HCEC 1CT (cell line): ENCODE measurements around the gene BACE1-AS.
"Not testable (repeated sequence)": the region's sequence is repeated elsewhere in the genome, so short reads cannot be mapped to it uniquely, and the experiment has no call there.

Source experiments
- DNase-seq: peaks from one replicate; pipeline ENCODE4 v3.0.0-alpha.2; 2017

The BACE1-AS gene

DNA sequence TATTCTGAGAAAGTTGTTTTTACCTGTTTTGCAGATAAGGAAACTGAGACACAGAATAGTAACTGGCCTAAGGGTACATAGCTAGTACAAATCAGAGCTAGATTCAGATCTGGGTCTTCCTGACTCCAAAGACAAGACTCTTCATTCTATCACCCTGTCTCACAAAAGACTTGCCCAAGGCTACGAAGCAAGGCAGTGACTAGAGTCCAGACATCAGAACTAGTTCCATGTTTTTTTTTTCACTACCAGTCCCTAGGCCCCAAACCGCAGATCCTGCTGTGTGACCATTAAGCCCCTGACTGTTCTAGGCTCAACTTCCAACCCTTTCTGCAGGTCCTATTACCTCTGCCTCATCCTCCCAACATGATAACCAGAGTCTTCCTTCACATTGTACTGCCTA, 1.5 kb downstream of the BACE1-AS start:
- DNase-seq, result no peak

DNA sequence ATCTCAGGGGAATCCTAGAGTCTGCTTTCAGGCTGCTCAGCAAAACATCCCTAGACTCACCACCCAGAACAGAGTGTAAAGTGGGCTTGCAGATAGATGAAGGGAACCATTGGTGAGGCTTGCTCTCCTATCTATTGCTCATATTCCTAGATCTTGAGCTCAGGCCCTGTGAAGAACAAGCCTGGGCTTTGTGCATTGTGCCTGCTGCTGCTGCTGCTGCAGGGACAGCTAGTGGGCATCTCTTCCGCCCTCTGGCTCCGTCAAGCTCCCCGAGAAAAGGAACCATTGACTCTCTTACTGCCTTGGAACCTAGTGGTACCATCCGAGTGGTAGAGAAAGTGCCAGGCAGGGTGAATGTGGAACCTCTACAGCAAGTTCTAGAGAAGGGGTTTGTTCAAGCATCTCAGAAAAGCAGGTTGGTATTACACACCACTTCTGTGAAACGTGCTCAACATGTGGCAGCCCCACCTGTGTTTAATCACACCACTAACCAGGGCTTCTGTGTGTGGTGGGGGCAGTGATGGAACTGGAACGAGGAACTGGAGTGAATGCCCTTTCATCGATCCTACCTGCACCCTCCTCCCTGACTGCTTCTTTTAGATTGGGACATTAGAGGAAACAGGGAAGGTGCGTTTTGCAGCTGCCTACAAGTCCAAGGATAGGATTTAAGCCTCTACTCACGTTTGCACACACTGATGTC, 4.4 kb downstream of the BACE1-AS start:
- no peak for DNase-seq

DNA sequence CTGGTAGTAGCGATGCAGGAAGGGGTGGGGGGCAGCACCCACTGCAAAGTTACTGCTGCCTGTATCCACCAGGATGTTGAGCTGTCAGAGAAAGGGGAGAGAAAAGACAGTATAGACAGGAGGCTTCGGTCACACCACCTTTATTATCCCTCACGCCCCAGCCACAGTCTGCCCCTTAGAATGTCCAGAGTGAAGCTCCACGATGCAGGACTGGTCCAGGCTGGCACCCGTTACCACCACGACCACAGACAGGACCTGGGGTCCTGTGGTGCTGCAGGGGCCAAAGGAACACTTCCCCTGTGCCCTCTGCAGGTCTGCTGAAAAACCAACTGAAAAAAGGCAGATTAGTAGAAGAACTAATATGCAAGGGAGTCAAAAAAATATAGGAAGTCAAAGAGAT, 5.7 kb downstream of the BACE1-AS start:
- DNase-seq, result no peak

DNA sequence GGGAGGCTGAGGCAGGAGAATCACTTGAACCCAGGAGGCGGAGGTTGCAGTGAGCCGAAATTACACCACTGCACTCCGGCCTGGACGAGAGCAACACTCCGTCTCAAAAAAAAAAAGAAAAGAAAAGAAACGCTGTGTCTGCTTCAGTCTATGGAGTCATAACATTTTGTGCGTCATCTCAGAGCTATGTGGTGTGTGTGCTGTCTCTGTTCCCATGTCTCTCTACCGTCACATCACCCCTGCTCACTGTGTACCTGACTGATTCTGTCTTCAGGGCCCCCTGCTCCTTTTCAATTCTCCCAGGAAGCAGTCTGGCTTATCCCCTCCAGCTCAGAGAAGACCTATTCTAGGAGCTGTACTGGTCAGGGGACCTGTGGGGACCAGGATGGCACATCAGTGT, 7.0 kb downstream of the BACE1-AS start:
- DNase-seq, result no peak

DNA sequence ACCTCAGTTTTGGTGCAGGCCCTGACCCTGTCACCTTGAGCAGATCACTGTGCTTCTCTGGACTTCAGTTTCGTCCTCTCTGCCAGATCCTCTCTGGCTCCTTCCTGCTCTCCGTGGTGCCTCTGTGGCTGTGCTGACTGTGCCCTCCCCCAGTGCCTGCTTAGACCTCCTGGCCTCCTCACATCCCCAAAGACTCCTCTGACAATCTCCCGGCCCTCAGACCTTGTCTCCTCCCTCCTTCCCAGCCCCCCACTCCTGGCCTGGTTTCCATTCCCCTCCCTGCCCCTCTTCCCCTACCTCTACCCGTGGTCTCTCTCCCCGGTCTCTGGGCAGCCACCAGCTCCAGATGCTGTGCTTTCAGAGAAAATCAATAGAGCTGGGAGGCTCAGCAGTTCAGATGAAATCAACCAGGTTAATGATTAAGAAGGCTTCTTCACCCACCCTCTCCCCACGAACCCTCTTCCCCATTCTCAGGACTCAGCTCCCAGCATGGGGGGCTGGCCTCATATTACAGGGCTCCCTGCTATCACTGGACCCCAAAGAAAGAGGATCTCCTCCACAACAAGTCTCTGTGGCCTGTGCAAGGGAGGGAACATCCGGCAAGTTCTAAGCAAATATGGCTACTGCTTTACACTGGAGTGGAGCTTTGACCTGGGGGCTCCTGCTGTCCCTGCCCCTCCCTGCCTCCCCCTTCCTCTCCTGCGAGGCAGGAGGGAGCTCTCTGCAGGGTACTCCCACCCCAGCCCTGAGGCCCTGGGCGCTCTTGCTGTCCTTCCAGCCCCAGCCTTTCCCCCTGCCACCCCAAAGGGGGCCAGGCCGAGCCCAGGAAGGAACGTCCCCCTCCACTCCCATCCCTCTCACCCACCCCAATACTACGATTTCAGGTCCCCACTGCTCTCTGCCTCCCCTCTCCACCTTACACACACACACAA, 8.5 kb downstream of the BACE1-AS start:
- no peak for DNase-seq

DNA sequence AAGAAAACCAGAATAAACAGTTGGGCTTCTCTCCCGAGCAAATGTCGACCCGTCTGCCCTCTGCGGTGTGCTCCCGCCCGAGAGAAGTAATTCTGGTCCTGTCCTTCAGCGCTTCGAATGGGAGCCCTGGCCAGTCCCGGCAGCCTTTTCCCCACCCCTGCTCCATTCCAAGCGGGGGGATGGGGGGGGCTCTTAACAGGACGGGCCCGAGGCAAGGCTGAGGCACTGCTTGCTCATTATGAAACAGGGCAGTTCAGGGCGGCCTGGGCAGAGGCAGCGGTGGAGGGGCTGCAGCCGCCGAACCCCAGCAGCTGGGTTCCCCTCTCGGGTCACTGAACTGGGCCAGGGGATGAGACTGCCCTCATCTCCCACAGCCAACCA, 9.1 kb downstream of the BACE1-AS start:
- DNase-seq, result no peak

DNA sequence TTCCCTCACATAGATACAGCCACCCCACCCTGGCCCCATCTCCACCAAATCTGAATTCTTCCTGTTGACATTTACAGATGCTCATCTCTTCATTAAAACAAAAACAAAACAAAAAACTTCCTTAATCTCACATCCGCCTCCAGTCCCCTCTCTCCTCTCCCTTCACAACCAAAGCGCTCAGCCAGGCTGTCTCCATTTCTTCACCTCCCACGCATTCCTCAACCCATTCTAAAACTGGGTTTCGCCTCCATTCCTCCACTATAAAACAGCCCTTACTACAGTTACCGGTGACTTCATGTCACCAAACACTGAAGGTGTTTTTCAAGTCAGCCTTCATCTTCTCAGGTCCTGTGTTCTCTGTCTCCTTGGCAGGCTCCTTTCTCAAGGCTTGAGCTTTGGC, 9.6 kb downstream of the BACE1-AS start:
- no peak for DNase-seq

DNA sequence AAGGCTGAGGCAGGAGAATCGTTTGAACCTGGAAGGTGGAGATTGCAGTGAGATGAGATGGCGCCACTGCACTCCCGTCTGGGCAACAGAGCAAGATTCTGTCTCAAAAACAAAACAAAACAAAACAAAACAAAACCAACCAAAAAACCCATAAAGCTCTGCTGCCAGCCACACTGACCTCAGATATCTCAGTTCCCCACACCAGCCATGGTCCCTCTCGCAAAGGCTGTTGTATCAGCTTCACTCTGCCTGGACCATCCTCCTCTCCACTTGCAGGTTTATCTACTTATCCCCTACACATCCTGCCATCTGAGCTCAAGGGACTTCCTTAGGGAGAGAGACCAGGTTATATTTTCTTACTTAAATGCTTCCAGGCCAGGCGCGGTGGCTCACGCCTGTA, 11.1 kb downstream of the BACE1-AS start:
- DNase-seq, result no peak

DNA sequence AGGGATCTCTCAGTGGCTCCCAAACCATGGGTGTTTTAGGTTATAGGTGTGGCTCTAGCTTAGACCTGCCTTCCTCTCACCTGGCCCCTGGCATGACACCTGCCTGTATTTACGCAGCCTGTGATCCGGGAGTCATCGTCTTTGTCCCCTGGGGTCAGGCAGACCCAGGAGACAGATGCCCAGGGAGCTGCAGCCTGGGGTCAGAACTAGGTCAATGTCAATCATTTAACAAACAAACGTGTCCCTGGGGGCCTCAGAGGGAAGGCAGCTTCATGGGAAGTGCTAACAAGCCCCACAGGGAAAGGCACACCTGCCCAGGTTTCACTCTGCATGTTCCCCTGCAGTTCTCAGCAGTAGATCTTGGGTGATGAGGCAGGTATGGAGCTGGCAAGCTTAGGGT, 12.0 kb downstream of the BACE1-AS start:
- no peak for DNase-seq

DNA sequence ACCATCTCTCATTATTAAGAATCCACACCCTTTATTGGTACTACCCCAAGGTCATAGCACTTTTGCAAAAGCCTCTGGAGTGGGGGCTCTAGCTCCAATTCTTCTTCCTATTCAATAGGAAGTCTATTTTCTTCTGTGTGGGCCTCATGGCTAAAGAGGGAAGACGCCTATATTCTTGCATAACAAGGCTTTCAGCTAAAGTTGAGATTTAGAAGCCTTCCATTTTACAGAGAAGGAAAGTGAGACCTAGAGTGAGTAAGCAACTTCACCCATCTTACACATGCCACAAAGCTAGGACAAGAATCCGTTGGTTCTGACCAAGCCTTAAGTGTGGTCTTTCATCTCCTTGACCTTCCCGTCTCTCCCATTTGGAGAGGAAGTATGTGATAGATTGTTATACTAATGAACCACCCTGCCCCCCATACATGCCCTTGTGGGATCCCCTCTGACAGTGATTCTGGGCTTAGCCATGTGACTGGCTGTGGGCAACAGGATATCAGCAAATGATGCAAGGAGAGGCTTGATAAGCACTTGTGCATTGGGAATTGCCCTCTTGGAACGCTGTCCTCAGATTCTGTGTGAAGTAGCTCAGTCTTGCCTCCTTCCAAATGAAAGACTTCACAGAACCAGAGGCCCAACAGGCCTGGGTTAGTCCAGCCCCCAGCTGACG, 12.6 kb downstream of the BACE1-AS start:
- no peak for DNase-seq

DNA sequence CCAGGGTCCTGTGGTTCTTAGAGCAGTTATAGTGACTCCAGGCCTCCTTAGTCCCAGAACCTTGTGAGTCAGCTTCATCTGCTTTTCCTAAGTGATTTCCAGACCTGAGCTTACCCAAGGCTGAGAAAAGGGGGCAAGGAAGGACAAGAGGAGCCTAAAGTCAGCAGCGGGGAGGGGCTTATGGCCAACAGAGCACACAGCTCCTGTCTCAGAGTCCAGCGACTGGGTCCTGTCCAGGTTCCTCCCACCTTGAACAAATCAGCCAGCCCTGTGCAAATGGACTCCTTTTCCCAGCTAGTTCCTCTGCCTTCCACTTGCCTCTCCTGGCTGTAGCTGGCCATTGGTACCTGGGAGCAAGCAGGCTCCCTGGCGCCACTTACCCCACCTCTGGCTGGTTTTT, 14.0 kb downstream of the BACE1-AS start:
- DNase-seq, result no peak

DNA sequence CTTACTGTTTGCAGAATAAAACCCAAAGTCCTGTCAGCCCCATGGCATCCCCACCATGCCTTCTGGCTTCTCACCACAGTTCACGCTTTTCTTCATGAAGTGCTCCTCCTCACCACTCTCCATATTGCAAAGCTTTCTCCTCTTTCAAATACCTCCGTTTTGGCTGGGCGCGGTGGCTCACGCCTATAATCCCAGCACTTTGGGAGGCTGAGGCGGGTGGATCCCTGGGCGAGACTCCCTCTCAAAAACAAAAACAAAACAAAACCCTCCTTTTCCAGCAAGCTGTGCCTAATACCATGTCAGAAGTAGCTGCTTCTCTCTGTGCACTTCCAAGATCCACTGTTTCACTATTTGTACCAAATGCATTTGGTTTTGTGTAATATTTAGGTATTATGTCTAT, 18.2 kb downstream of the BACE1-AS start:
- no peak for DNase-seq

DNA sequence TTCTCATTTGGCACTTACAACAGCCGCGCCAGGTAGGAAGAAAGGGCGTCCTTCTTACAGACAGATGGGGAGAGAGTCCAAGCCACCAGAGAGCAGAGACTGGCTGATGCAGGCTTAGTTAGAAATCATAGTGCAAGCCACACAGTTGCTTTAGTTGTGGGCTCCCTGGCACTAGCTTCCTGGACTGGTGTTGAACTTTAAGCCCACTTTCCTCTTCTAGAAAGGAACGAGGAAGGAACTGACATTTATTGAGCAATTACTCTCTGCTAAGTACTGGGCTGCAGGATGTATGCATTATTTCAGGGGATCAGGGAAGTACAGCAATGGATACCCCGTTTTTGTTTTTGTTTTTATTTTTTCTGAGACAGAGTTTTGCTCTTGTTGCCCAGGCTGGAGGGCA, 21.9 kb downstream of the BACE1-AS start:
- DNase-seq, result no peak

DNA sequence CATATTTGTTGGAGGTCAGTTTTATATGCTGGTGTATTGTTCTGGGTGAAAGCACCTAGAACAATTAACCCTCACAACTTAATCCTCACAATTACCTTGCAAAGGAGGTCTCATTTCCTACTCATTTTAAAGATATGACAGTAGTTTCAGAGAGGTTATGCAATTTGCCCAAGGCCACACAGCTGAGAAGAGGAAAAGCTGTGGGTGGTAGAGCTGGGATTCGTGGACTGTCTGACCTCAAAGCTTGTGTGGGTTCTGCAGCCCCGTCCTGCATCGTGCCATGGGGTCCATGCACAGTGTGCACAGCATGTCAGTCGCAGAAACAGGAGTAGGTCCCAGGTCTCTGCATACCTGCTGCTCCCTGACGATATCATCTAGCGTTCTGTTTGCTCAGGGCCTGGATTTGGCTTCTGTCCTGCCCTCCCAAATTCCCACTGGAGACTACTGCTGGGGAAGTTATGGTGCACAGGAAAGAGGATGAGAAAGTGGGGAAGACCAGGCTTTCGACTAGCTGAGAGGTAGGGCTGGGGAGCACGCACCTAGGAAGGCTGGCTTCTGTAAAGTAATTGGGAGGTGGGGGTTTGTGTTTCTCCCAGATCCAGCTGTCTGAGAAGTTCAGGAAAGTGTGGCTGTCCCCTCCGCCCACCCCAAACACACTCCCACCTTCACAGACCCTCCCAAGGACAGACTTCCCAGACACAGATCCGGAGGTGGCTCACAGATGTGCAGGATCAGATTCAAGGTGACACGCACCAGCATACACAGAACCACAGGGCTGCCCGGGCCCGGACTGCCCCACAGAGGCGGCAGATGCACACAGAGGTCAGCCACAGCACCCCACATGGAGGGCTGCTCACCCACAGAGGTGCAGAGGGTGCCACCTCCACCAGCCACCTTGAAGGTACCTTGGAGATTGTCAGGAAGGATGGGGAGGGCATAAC, 23.0 kb downstream of the BACE1-AS start:
- no peak for DNase-seq

DNA sequence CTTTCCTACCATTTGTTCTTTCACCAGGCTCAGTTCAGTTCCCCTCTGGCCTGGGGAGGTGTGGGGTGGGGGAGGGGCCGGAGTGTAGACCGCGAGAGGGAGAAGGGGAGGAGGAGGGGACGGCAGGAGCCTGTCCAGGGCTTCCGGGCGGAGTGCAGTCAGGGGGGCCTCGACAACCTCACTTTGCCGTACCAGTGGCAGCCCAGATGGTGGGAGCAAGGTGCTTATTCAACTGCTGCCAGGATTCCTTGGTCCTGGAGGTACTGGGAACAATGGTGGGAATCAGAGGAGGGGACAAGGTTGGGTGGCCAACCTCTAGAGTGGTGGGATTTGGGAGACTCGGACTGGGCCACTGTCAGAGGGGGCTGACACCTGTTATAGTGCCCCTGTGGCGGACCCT, 23.7 kb downstream of the BACE1-AS start:
- no peak for DNase-seq

DNA sequence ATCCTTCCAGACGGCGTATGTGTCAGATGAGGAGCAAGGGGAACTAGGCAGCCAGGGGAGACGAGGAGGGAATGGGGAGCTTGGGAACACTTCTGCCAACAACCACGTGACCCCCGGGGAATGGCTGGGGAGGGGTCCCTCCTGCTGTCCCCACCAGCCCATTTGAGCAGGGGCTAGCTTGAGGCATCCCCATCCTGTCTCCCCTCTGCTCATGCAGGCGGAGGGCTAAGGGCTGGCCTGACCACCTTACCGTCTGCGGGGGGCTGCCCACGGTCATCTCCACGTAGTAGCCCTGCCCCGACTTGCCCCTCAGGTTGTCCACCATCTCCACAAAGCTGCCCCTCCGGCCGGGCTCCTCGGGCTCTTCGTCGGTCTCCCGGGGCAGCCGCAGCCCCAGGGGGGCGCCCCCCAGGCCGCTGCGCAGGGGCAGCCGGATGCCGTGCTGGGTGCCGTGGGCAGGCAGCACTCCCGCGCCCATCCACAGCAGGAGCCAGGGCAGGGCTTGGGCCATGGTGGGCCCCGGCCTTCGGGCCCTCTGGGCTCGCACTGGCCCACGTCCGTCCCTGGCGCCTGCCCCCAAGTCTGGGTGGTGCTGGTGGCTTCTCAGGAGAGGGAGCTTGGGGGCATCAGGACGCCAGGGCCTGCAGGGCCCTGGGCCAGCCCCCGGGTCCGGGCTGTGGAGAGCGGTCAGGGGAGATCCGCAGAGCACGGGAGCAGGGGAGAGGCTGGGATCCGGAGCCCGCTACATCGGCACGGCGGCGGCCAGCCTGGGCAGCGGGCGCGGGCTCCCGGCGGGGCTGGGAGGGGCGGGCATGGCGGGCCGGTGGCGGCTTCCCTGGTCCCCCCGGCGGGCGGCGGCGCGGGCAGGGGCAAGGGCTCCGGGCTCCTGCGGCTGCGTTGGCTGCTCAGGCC, 24.4 kb downstream of the BACE1-AS start:
- DNase-seq, result no peak

DNA sequence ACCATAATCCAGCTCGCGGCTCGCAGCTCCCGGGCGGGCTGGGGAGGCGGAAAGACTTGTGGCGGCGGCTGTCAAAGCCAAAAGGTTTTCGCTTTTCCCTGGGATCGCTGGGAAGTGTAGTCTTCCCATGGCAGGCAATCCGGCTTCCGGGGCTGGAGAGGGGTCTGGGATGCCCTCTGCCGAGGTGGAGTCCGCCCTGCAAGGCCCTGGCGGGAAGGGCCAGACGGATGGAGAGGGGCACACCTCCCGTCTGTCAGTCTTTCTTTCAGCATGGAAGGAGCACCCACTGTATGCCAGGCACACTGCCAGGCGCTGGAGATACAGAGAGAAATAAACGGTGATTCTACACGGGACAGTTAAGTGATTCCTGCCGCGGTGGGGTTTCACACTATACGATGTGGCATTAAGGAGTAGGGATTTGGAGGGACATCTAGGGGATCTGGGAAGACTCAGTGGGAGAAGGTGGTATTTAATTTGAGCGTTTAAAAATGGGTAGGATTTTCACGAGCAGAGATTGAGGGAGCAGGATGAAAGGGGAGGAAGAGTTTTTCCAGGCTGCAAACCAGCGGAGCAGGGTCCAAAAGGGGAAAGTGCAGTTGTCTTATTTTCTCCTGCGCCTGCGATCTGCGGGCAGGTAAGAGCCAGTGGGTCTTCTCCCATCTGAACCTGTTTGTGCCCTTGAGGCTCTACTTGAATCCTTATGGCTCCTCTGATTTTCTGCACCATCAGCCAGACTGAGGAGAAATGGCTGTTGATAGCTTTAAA, 25.2 kb downstream of the BACE1-AS start, which contains the start of gene BACE1:
Gene BACE1 (minus strand): TSS at position 60 of the 765 bp plus-strand sequence. CDS start 461 bp downstream, outside the sequence.
- peak; percentile 86 for DNase-seq

DNA sequence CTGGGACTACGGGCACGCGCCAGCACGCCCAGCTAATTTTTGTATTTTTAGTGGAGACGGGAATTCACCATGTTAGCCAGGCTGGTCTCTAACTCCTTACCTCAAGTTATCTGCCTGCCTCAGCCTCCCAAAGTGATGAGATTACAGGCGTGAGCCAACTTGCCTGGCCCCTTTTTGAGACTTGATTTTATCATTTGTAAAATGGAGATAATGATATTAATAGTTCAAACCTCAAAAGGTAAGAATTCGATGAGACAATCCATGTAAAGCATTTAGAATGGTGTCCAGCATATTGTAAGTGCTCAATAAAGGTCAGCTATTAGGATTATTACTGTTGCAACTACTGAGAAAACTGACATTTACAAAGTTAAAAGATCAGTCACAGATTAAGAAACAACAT, 27.6 kb downstream of the BACE1-AS start:
- DNase-seq, result no peak

DNA sequence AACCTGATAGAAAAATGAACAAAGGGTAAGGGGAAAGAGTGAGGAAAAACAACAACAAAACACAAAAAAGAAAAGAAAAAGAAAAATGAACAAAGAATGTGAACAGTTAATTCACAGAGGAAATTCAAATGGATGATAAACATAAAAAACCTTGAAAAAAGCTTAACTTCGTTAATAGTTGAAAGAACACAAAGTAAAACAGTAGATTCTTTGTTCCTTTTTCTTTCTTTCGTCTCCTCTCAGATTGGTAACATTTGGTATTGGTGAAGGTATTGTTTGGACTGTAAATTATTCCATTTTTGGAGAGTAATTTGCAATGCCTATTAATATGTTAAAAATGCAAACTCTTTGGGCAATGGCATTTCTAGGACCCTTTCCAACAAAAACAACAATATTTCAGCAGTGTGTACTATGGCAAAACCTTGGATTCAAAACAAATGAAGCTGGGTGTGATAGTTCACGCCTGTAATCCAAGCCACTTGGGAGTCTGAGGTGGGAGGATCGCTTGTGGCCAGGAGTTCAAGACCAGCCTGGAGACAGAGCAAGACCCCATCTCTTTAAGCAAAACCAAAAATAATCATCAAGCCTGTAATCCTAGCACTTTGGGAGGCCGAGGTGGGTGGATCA, 28.2 kb downstream of the BACE1-AS start:
- DNase-seq, result peak; percentile 69

DNA sequence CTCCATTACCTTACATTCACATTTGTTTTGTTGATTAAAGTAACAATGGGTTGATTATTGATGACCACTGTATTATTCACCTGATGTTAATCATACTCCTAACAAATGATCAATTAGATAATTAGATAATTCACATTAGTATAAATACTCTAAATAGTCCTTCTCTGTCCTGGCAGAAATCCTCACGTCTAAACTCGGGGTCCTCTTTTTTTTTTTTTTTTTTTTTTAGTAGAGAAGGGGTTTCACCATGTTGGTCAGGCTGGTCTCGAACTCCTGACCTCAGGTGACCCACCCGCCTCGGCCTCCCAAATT, 36.1 kb downstream of the BACE1-AS start:
- DNase-seq, result not testable (repeated sequence)
